Right atrium auricular region (tissue), 2 donors: ENCODE measurements around the gene BOC. TPM values are rescaled to one million over a fixed set of nuclear protein-coding genes. Genes with fewer than 3 reads are reported as not detected.

Experiments
- DNase-seq: peaks from one replicate; pipeline ENCODE4 v3.0.0-alpha.2; 2019; ENCODE audit warnings: low spot score
- H3K27ac ChIP-seq, 2 donors: fragments of 200-600 bp; sonication (generic); 1 replicate in 1 of 2; 2 replicates in 1 of 2; pipeline ENCODE4 v1.5.1; 2016 to 2019
- H3K27me3 ChIP-seq, 2 donors: fragments of 200-600 bp; sonication (generic); one replicate each; pipeline versions ENCODE4 v1.5.1 to v1.6.0; 2017 to 2019
- H3K36me3 ChIP-seq: fragments of 200-600 bp; sonication (generic); one replicate; pipeline ENCODE4 v1.5.1; 2016
- H3K4me1 ChIP-seq, 2 donors: fragments of 200-600 bp; sonication (generic); one replicate each; pipeline versions ENCODE4 v1.5.1 to v1.6.0; 2017 to 2019
- H3K4me3 ChIP-seq, 2 donors: fragments of 200-600 bp; sonication (generic); 1 replicate in 1 of 2; 2 replicates in 1 of 2; pipeline ENCODE4 v1.5.1; 2017 to 2019; ENCODE audit warnings: mild to moderate bottlenecking in 1 of 2, moderate library complexity in 1 of 2
- H3K9me3 ChIP-seq, 2 donors: fragments of 200-600 bp; sonication (generic); one replicate each; pipeline ENCODE4 v1.5.1; 2019
- total RNA-seq, 2 donors: library from RNA; depleted of rRNA; stranded (reverse); fragments of >200 nt; gene quantifications; one replicate each; pipeline ENCODE4 v1.1.0, GENCODE V29; 2016
- TF ChIP-seq, protein P1 (sequence below), 2 donors: fragments of 200-600 bp; sonication (generic); IDR thresholded peaks; one replicate each; pipeline ENCODE4 v1.5.1; 2019; ENCODE audit warnings: antibody characterized with exemption in 2 of 2

The BOC gene
- total RNA-seq, 2 donors from 2014 or later = 10.6 to 15.4 TPM

DNA sequence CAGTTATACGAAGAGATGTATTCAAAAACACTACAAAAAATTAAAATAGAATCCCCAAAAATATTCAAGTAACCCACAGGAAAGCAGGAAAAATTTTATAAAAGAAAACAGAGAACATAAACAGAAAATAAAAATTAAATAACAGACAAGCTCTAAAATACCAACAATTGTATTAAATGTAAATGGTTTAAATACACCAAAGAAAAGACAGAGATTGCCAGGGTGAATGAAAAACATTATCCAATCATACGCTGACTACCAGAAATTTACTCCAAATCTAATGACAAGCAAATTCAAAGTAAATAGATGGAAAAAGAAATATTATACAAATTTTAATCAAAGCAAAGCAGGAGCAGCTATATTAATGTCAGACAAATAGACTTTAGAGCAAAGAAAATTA is 103.6 kb downstream of the BOC start:
- no peaks in the 10 kb centered on the region for H3K27me3 ChIP-seq
- no peak for DNase-seq
- H3K9me3 ChIP-seq = peaks cover 0 to 21% of the 10 kb centered on the region in 2 donors
- H3K4me1 ChIP-seq = no peaks in the 10 kb centered on the region
- no peak overlapping the region for H3K4me3 ChIP-seq
- no peak overlapping the region for H3K27ac ChIP-seq
- no peaks in the 10 kb centered on the region for H3K36me3 ChIP-seq
- TF ChIP-seq, protein P1, sequence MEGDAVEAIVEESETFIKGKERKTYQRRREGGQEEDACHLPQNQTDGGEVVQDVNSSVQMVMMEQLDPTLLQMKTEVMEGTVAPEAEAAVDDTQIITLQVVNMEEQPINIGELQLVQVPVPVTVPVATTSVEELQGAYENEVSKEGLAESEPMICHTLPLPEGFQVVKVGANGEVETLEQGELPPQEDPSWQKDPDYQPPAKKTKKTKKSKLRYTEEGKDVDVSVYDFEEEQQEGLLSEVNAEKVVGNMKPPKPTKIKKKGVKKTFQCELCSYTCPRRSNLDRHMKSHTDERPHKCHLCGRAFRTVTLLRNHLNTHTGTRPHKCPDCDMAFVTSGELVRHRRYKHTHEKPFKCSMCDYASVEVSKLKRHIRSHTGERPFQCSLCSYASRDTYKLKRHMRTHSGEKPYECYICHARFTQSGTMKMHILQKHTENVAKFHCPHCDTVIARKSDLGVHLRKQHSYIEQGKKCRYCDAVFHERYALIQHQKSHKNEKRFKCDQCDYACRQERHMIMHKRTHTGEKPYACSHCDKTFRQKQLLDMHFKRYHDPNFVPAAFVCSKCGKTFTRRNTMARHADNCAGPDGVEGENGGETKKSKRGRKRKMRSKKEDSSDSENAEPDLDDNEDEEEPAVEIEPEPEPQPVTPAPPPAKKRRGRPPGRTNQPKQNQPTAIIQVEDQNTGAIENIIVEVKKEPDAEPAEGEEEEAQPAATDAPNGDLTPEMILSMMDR (IDR thresholded peaks at IDR 0.05) = no peak

DNA sequence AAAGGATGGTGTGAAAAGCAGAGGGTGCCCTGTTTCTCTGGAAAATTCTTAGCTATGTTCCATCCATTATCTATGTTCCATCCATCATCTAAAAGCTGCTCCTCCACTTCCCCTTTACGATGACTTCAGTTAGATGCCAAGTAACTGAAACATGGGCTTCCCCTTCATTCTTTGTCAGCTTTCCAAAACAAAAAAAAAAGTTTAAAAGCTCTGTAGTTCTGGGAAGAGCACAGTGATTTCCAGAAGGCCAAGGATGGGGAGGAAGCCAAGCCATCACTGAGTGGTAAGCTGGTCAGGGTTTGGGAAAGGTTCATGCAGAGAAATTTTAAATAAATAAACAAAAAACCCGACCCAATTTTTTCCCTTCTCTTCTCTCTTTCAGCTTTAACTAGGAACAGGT is 118.4 kb downstream of the BOC start:
- DNase-seq = no peak
- H3K4me1 ChIP-seq = no peaks in the 10 kb centered on the region

DNA sequence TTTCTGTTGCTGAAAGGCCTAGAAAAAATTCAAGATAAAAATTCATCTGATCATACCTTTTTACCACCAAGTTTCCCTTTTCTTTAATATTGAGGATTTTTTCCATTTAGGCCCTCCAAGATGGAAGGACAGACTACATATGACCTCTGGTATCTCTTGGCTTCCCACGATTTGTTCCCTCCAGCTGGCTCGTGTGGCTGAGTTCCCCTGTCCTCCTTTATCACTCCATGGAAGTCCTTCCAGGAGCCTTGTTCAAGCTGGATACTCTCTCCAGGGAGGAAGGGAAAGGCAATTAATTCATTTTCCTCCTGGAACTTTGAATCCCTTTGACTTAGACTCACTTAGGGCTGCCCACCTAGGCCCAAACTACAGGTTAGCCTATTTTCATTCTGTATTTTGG is 119.4 kb downstream of the BOC start:
- no peaks in the 10 kb centered on the region for H3K9me3 ChIP-seq
- H3K4me3 ChIP-seq = no peak overlapping the region
- H3K4me1 ChIP-seq = no peaks in the 10 kb centered on the region
- no peak overlapping the region for H3K27ac ChIP-seq
- H3K36me3 ChIP-seq = peaks cover 8% of the 10 kb centered on the region
- no peak for DNase-seq
- H3K27me3 ChIP-seq = no peaks in the 10 kb centered on the region
- TF ChIP-seq, protein P1 (IDR thresholded peaks at IDR 0.05) = no peak

More for the DNA sequence above, 118.4 kb downstream of the BOC start:
- H3K9me3 ChIP-seq = no peaks in the 10 kb centered on the region
- no peak overlapping the region for H3K4me3 ChIP-seq
- no peaks in the 10 kb centered on the region for H3K27me3 ChIP-seq
- TF ChIP-seq, protein P1 (IDR thresholded peaks at IDR 0.05) = no peak
- peaks cover 8% of the 10 kb centered on the region for H3K36me3 ChIP-seq
- no peak overlapping the region for H3K27ac ChIP-seq

DNA sequence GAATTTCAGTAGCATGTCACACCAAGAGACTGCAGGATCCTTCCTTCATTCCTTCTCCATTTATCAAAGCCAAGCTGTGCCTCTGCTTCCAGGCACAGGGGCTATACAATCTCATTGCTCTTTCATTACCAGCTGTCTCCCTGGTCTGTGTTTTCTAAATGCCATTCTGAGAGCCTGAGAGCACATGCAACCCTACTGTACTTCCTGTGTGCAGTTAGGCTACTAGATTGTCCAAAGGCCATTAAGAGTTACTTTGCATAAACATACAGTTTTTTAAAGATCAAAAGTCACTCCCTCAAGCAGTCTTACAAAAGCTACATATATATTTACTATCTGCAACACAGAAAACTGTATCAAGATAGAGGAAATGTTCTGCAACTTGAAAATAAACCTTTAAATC is 119.8 kb downstream of the BOC start:
- DNase-seq = no peak
- TF ChIP-seq, protein P1 (IDR thresholded peaks at IDR 0.05) = no peak
- Histone ChIP-seq H3K4me1 (no peaks in the 10 kb centered on the region), H3K27ac (no peak overlapping the region), H3K36me3 (peaks cover 3% of the 10 kb centered on the region), H3K4me3 (no peak overlapping the region), H3K27me3 (no peaks in the 10 kb centered on the region), H3K9me3 (no peaks in the 10 kb centered on the region)

Other genes starting within 250 kb of the BOC start
- gene CD200R1, start 236.5 kb upstream of the BOC start, total RNA-seq = under 1 TPM; 0.37 to 0.83 TPM
- gene GTPBP8, start 220.6 kb upstream of the BOC start, total RNA-seq = 10 to 100 TPM; 16.4 to 25.0 TPM
- gene CFAP44, start 229.9 kb downstream of the BOC start, total RNA-seq = 1 to 10 TPM; 1.2 to 1.7 TPM